Measurements from ENCODE around the gene HSPA14.

GRCh38 chr10:14812271-14812670, 25.8 kb upstream of the HSPA14 start:
- TF ChIP-seq POLR2A (IDR thresholded peaks at IDR 0.05; ENCODE audit: low read depth, low read length) (no peak), CTCF (conservative IDR thresholded peaks at IDR 0.05; ENCODE audit: low read depth, low read length) (no peak), NFE2L2 (IDR thresholded peaks at IDR 0.05; ENCODE audit: low read depth, low read length) (no peak), USF2 (IDR thresholded peaks at IDR 0.05; ENCODE audit: low read depth, low read length) (no peak), CHD1 (IDR thresholded peaks at IDR 0.05; ENCODE audit: low read depth, low read length) (no peak), BHLHE40 (IDR thresholded peaks at IDR 0.05; ENCODE audit: low read depth, low read length) (no peak), FOS (IDR thresholded peaks at IDR 0.05; ENCODE audit: low read depth, low read length) (no peak), MAZ (IDR thresholded peaks at IDR 0.05; ENCODE audit: borderline replicate concordance, low read depth, low read length) (no peak), SMC3 (IDR thresholded peaks at IDR 0.05; ENCODE audit: low read depth, low read length) (no peak), RFX5 (IDR thresholded peaks at IDR 0.05; ENCODE audit: low read depth, low read length) (no peak), RAD21 (IDR thresholded peaks at IDR 0.05; ENCODE audit: low read length) (no peak)
